Liver (tissue), 9 donors: ENCODE data around the gene PRPS2. TPM values are rescaled to one million over a fixed set of nuclear protein-coding genes. Genes with fewer than 3 reads are reported as not detected.
A peak's percentile ranks its signal among the peaks of the same experiment; 100 is the strongest.

Experiments
- DNase-seq: peaks from one replicate; pipeline ENCODE4 v3.0.0-alpha.2; 2017; ENCODE audit warnings: low spot score
- H3K27ac ChIP-seq, 2 donors: one replicate each; pipeline ENCODE4 v1.7.0; 2013; ENCODE audit warnings: inconsistent platforms in 2 of 2, low read length in 2 of 2, control low read depth in 1 of 2, low read depth in 1 of 2, mild to moderate bottlenecking in 1 of 2
- H3K27me3 ChIP-seq, 4 donors: one replicate each; pipeline versions ENCODE4 v1.6.1 to v1.7.0; 2013; ENCODE audit warnings: low read length in 3 of 4, inconsistent platforms in 1 of 4, mild to moderate bottlenecking in 1 of 4, moderate library complexity in 1 of 4; ENCODE audit not compliant: control insufficient read depth in 4 of 4, insufficient read depth in 4 of 4
- H3K36me3 ChIP-seq, 4 donors: one replicate each; pipeline versions ENCODE4 v1.6.1 to v1.7.0; 2013; ENCODE audit warnings: low read length in 3 of 4, mild to moderate bottlenecking in 3 of 4, low read depth in 1 of 4, moderate library complexity in 1 of 4; ENCODE audit not compliant: control insufficient read depth in 4 of 4, insufficient read depth in 3 of 4
- H3K4me1 ChIP-seq, 4 donors: one replicate each; pipeline versions ENCODE4 v1.6.1 to v1.7.0; 2013; ENCODE audit warnings: low read length in 3 of 4, mild to moderate bottlenecking in 3 of 4, moderate library complexity in 1 of 4; ENCODE audit not compliant: control insufficient read depth in 4 of 4, insufficient read depth in 4 of 4
- H3K4me3 ChIP-seq, 3 donors: one replicate each; pipeline versions ENCODE4 v1.6.1 to v1.7.0; 2013; ENCODE audit warnings: low read length in 3 of 3, control low read depth in 1 of 3, low read depth in 1 of 3, mild to moderate bottlenecking in 1 of 3
- H3K9ac ChIP-seq, 2 donors: one replicate each; pipeline ENCODE4 v1.7.0; 2013; ENCODE audit warnings: low read length in 2 of 2, mild to moderate bottlenecking in 2 of 2, moderate library complexity in 2 of 2, control low read depth in 1 of 2, low read depth in 1 of 2
- H3K9me3 ChIP-seq, 4 donors: one replicate each; pipeline versions ENCODE4 v1.6.1 to v1.7.0; 2013; ENCODE audit warnings: low read length in 3 of 4; ENCODE audit not compliant: control insufficient read depth in 4 of 4
- ATF3 ChIP-seq: IDR thresholded peaks from 2 replicates; pipeline ENCODE4 v1.6.1; 2016; ENCODE audit warnings: antibody characterized with exemption
- CTCF ChIP-seq: fragments of 150-350 bp; IDR thresholded peaks from 2 replicates; pipeline ENCODE4 v1.5.1; 2017; ENCODE audit warnings: improper control_type of control experiment, low read depth, low read length; ENCODE audit not compliant: missing input control
- EGR1 ChIP-seq, 2 donors: IDR thresholded peaks; 2 replicates each; pipeline ENCODE4 v1.6.1; 2016 to 2018; ENCODE audit warnings: antibody characterized with exemption in 2 of 2, low read depth in 2 of 2
- FOXA1 ChIP-seq: IDR thresholded peaks from 2 replicates; pipeline ENCODE4 v1.6.1; 2016; ENCODE audit warnings: antibody characterized with exemption
- FOXA2 ChIP-seq: IDR thresholded peaks from 2 replicates; pipeline ENCODE4 v1.6.1; 2016; ENCODE audit warnings: antibody characterized with exemption
- GABPA ChIP-seq, 2 donors: IDR thresholded peaks in 1 of 2; conservative IDR thresholded peaks in 1 of 2; 2 replicates each; pipeline ENCODE4 v1.6.1; 2016; ENCODE audit warnings: antibody characterized with exemption in 2 of 2, mild to moderate bottlenecking in 1 of 2, moderate library complexity in 1 of 2
- HNF4A ChIP-seq, 2 donors: conservative IDR thresholded peaks; 2 replicates each; pipeline ENCODE4 v1.6.1; 2016; ENCODE audit warnings: antibody characterized with exemption in 2 of 2, mild to moderate bottlenecking in 2 of 2
- JUND ChIP-seq, 2 donors: IDR thresholded peaks; 2 replicates each; pipeline ENCODE4 v1.6.1; 2016; ENCODE audit warnings: antibody characterized with exemption in 2 of 2
- MAX ChIP-seq: IDR thresholded peaks from 2 replicates; pipeline ENCODE4 v1.6.1; 2016; ENCODE audit warnings: antibody characterized with exemption
- RAD21 ChIP-seq, 2 donors: IDR thresholded peaks; 2 replicates each; pipeline ENCODE4 v1.6.1; 2016; ENCODE audit warnings: antibody characterized with exemption in 2 of 2, mild to moderate bottlenecking in 2 of 2
- REST ChIP-seq: IDR thresholded peaks from 2 replicates; pipeline ENCODE4 v1.6.1; 2016; ENCODE audit warnings: antibody characterized with exemption, mild to moderate bottlenecking
- RXRA ChIP-seq, 2 donors: IDR thresholded peaks; 2 replicates each; pipeline ENCODE4 v1.6.1; 2017 to 2018; ENCODE audit warnings: antibody characterized with exemption in 2 of 2, mild to moderate bottlenecking in 1 of 2
- SP1 ChIP-seq: IDR thresholded peaks from 2 replicates; pipeline ENCODE4 v1.6.1; 2018; ENCODE audit warnings: antibody characterized with exemption, mild to moderate bottlenecking
- TAF1 ChIP-seq: conservative IDR thresholded peaks from 2 replicates; pipeline ENCODE4 v1.6.1; 2016; ENCODE audit warnings: antibody characterized with exemption, mild to moderate bottlenecking
- YY1 ChIP-seq: IDR thresholded peaks from 2 replicates; pipeline ENCODE4 v1.6.1; 2016; ENCODE audit warnings: antibody characterized with exemption, mild to moderate bottlenecking
- ZBTB33 ChIP-seq: IDR thresholded peaks from 2 replicates; pipeline ENCODE4 v1.6.1; 2016; ENCODE audit warnings: antibody characterized with exemption
- WGBS: extraction: QIAGEN DNeasy Blood & Tissue Kit; methylation state at CpG from one replicate; pipeline ENCODE4 v1.1.7; 2013; 5-methylcytosine and 5-hydroxymethylcytosine counted together
- polyA plus RNA-seq, 2 donors: library from polyadenylated mRNA; stranded (reverse) in 1 of 2; unstranded in 1 of 2; fragments of 200-250 nt in 1 of 2; fragments of >200 nt in 1 of 2; fragmentation: Nextera tagmentation in 1 of 2; extraction: Ambion mirVana in 1 of 2; gene quantifications; one replicate each; pipeline versions ENCODE4 v1.2.1 to v1.2.3, GENCODE V29; 2013 to 2015
- total RNA-seq, 2 donors: library from RNA; depleted of rRNA; stranded (reverse); fragments of >200 nt; gene quantifications; one replicate each; pipeline ENCODE4 v1.2.3, GENCODE V29; 2014
- donor health status: healthy.
- donor health status: healthy.
- donor health status: healthy.
- donor health status: healthy.
- donor health status: healthy.

Gene PRPS2
- 10 to 100 TPM; 13.1 to 19.9 TPM for total RNA-seq
- polyA plus RNA-seq = 10 to 100 TPM; 12.7 to 14.0 TPM

GRCh38 chrX:12791257-12792228 is at the start of gene PRPS2:
PRPS2 (plus strand) TSS chrX:12791412; CDS start chrX:12791498, 86 bp downstream.
- Histone ChIP-seq H3K4me1 (peaks cover 0 to 3% (median 0%) of the 10 kb centered on the region in 4 donors), H3K27ac (peak within 1 kb of the TSS in 1 of 2 donors; percentile 66), H3K36me3 (peaks cover 0 to 3% (median 0%) of the 10 kb centered on the region in 4 donors), H3K9ac (peak within 1 kb of the TSS in 1 of 2 donors; percentile 44), H3K27me3 (no peaks in the 10 kb centered on the region), H3K4me3 (peak within 1 kb of the TSS; percentile 70 to 88 (median 73)), H3K9me3 (peaks cover 0 to 14% (median 2%) of the 10 kb centered on the region in 4 donors)
- WGBS = under 1% methylated on average over 113 of the region's 113 CpGs
- no peak for TF ChIP-seq MAX
- no peak for TF ChIP-seq EGR1 (IDR thresholded peaks at IDR 0.05; ENCODE audit: low read depth in 2 of 2)
- no peak for TF ChIP-seq GABPA (IDR thresholded peaks at IDR 0.05 in 1 of 2, conservative IDR thresholded peaks at IDR 0.05 in 1 of 2)
- no peak for TF ChIP-seq ATF3
- peak; percentile 62 for DNase-seq

GRCh38 chrX:12741416-12741815 is 49.8 kb upstream of the PRPS2 start:
- Histone ChIP-seq H3K4me1 (no peaks in the 10 kb centered on the region), H3K9me3 (no peaks in the 10 kb centered on the region), H3K36me3 (no peaks in the 10 kb centered on the region), H3K9ac (no peak overlapping the region), H3K4me3 (no peak overlapping the region), H3K27ac (no peak overlapping the region), H3K27me3 (peaks cover 0 to 5% (median 0%) of the 10 kb centered on the region in 4 donors)
- TF ChIP-seq HNF4A (conservative IDR thresholded peaks at IDR 0.05) = no peak
- TF ChIP-seq CTCF = no peak
- no peak for TF ChIP-seq TAF1
- WGBS = 75% methylated on average over 6 of the region's 6 CpGs
- DNase-seq = no peak

- DNase-seq = no peak
- Histone ChIP-seq H3K27ac (no peak overlapping the region), H3K27me3 (no peaks in the 10 kb centered on the region), H3K9ac (no peak overlapping the region), H3K4me3 (no peak overlapping the region), H3K9me3 (peaks cover 0 to 9% (median 2%) of the 10 kb centered on the region in 4 donors), H3K4me1 (no peaks in the 10 kb centered on the region), H3K36me3 (no peaks in the 10 kb centered on the region)
- WGBS = 90% methylated on average over 1 of the region's 1 CpG
- TF ChIP-seq FOXA2 = no peak
- no peak for TF ChIP-seq YY1
- no peak for TF ChIP-seq RAD21 (IDR thresholded peaks at IDR 0.05)
- no peak for TF ChIP-seq REST
- no peak for TF ChIP-seq JUND (IDR thresholded peaks at IDR 0.05)
- TF ChIP-seq FOXA1 = no peak
- no peak for TF ChIP-seq MAX
- no peak for TF ChIP-seq SP1
- no peak for TF ChIP-seq EGR1 (IDR thresholded peaks at IDR 0.05; ENCODE audit: low read depth in 2 of 2)
- TF ChIP-seq ATF3 = no peak
- TF ChIP-seq TAF1 = no peak
- TF ChIP-seq HNF4A (conservative IDR thresholded peaks at IDR 0.05) = no peak
- TF ChIP-seq RXRA (IDR thresholded peaks at IDR 0.05) = no peak
- TF ChIP-seq ZBTB33 = no peak
Observed at GRCh38 chrX:12747433-12747832, 43.8 kb upstream of the PRPS2 start.
